ENCODE measurements around the gene PPARA. TPM values are rescaled to one million over a fixed set of nuclear protein-coding genes. Genes with fewer than 3 reads are reported as not detected.
A peak's percentile ranks its signal among the peaks of the same experiment; 100 is the strongest.

PPARA gene
- total and polyA plus RNA-seq, 4 donors: 11.9 to 18.6 (median 12.5) TPM

DNA sequence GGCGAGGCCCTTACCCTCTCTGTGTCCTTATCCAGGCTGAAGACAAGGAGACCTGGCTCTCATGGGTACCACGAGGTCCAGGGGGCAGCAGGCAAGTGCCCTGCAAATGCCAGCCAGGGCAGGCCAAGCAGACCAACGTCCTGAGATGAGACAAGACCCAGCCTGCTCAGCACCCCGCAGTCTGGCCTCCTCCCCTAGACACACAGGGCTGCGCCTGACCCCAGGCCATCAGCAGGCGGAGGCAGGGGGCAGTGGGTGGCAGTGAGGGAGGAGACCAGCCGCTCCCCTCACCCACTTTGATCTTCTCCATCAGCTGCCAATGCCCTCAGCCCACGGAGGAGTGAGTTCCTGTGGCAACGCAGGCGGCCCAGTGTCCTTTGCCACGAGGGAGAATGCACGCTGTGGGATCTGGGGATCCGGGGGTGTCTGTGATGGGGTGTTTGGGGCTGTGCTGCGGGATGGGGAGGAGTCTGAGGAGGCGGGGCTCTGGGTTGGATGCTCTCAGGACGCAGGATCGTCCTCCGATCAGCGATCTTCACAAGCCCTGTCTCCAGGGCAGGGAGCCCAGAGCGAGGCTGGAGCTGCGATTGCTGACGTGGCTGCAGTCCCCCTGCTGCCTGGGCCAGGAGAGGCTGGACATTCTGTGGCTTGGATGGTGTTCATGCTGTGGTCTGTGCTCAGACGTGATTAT, 30.5 kb upstream of the PPARA start:
- H3K9me3 ChIP-seq (ENCODE audit: control insufficient read depth, insufficient read depth, low read length): no peaks in the 10 kb centered on the region
- no peak for DNase-seq (ENCODE audit: low read depth in 4 of 6, low spot score in 6 of 6)
- WGBS (ENCODE audit: insufficient coverage): 38% methylated on average over 15 of the region's 23 CpGs
- H3K27ac ChIP-seq (ENCODE audit: low read depth, low read length): no peak overlapping the region
- H3K4me1 ChIP-seq (ENCODE audit: control insufficient read depth, insufficient read depth, low read length): peaks cover 51% of the 10 kb centered on the region
- H3K36me3 ChIP-seq (ENCODE audit: control insufficient read depth, insufficient read depth, low read length): peaks cover 43% of the 10 kb centered on the region
- no peaks in the 10 kb centered on the region for H3K27me3 ChIP-seq (ENCODE audit: control insufficient read depth, insufficient read depth, low read length)
- H3K4me3 ChIP-seq (ENCODE audit: low read depth, low read length): no peak overlapping the region

DNA sequence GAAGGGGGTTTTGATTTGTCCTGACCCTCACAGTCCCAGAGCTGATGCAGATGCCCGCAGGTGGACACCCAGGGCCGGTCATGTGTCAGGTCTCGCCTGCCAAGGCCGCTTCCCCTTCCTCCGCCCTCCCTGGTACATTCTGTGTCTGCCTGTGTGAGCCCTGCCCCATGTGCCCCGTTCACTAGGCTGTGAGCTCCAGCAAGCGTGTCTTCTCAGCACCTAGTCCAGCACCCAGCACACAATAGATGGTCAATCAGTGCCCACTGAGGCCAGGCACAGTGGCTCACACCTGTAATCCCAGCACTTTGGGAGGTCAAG, 29.9 kb upstream of the PPARA start:
- Histone ChIP-seq H3K4me1 (ENCODE audit: control insufficient read depth, insufficient read depth, low read length) (peaks cover 49% of the 10 kb centered on the region), H3K27me3 (ENCODE audit: control insufficient read depth, insufficient read depth, low read length) (no peaks in the 10 kb centered on the region), H3K27ac (ENCODE audit: low read depth, low read length) (no peak overlapping the region), H3K4me3 (ENCODE audit: low read depth, low read length) (no peak overlapping the region), H3K36me3 (ENCODE audit: control insufficient read depth, insufficient read depth, low read length) (peaks cover 38% of the 10 kb centered on the region), H3K9me3 (ENCODE audit: control insufficient read depth, insufficient read depth, low read length) (no peaks in the 10 kb centered on the region)
- no peak for DNase-seq (ENCODE audit: low read depth in 4 of 6, low spot score in 6 of 6)
- 85% methylated on average over 7 of the region's 7 CpGs for WGBS (ENCODE audit: insufficient coverage)

DNA sequence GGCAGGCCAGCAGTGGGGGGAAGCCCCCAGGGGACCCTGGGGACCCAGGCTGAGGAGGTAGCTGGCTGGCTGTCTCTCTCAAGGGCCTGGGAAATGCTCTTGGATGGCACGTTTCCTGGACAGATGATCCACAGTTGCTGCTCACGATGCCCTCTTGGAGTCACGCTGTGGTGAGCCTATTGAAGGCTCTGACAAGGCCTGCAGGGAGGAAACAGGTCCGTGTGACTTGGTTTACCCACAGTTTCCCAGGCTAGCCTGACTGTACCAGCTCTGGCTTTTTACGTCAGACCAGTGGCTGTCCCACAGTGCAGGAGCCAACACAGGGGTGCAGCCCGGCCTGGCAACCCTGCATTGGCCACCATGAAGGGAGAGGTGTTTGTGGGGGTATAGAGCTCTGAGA, 29.2 kb upstream of the PPARA start:
- WGBS (ENCODE audit: insufficient coverage): 82% methylated on average over 6 of the region's 6 CpGs
- Histone ChIP-seq H3K27me3 (ENCODE audit: control insufficient read depth, insufficient read depth, low read length) (no peaks in the 10 kb centered on the region), H3K9me3 (ENCODE audit: control insufficient read depth, insufficient read depth, low read length) (no peaks in the 10 kb centered on the region), H3K36me3 (ENCODE audit: control insufficient read depth, insufficient read depth, low read length) (peaks cover 31% of the 10 kb centered on the region), H3K4me3 (ENCODE audit: low read depth, low read length) (no peak overlapping the region), H3K27ac (ENCODE audit: low read depth, low read length) (no peak overlapping the region), H3K4me1 (ENCODE audit: control insufficient read depth, insufficient read depth, low read length) (peaks cover 42% of the 10 kb centered on the region)
- no peak for DNase-seq (ENCODE audit: low read depth in 4 of 6, low spot score in 6 of 6)

- Histone ChIP-seq H3K36me3 (ENCODE audit: control insufficient read depth, insufficient read depth, low read length) (peaks cover 30% of the 10 kb centered on the region), H3K27me3 (ENCODE audit: control insufficient read depth, insufficient read depth, low read length) (no peaks in the 10 kb centered on the region), H3K27ac (ENCODE audit: low read depth, low read length) (no peak overlapping the region), H3K9me3 (ENCODE audit: control insufficient read depth, insufficient read depth, low read length) (no peaks in the 10 kb centered on the region), H3K4me3 (ENCODE audit: low read depth, low read length) (no peak overlapping the region), H3K4me1 (ENCODE audit: control insufficient read depth, insufficient read depth, low read length) (peaks cover 36% of the 10 kb centered on the region)
- DNase-seq (ENCODE audit: low read depth in 4 of 6, low spot score in 6 of 6): no peak
- 83% methylated on average over 10 of the region's 11 CpGs for WGBS (ENCODE audit: insufficient coverage)
Observed at GRCh38 chr22:46121523-46122287, 28.6 kb upstream of the PPARA start.

GRCh38 chr22:46122511-46122971, 27.8 kb upstream of the PPARA start:
- peak in 4 of 6 donors; percentile 45 to 83 (median 68) for DNase-seq (ENCODE audit: low read depth in 4 of 6, low spot score in 6 of 6)
- no peaks in the 10 kb centered on the region for H3K9me3 ChIP-seq (ENCODE audit: control insufficient read depth, insufficient read depth, low read length)
- no peaks in the 10 kb centered on the region for H3K27me3 ChIP-seq (ENCODE audit: control insufficient read depth, insufficient read depth, low read length)
- H3K36me3 ChIP-seq (ENCODE audit: control insufficient read depth, insufficient read depth, low read length): peaks cover 22% of the 10 kb centered on the region
- H3K27ac ChIP-seq (ENCODE audit: low read depth, low read length): no peak overlapping the region
- H3K4me3 ChIP-seq (ENCODE audit: low read depth, low read length): no peak overlapping the region
- peaks cover 31% of the 10 kb centered on the region for H3K4me1 ChIP-seq (ENCODE audit: control insufficient read depth, insufficient read depth, low read length)
- WGBS (ENCODE audit: insufficient coverage): 4% methylated on average over 17 of the region's 24 CpGs

DNA sequence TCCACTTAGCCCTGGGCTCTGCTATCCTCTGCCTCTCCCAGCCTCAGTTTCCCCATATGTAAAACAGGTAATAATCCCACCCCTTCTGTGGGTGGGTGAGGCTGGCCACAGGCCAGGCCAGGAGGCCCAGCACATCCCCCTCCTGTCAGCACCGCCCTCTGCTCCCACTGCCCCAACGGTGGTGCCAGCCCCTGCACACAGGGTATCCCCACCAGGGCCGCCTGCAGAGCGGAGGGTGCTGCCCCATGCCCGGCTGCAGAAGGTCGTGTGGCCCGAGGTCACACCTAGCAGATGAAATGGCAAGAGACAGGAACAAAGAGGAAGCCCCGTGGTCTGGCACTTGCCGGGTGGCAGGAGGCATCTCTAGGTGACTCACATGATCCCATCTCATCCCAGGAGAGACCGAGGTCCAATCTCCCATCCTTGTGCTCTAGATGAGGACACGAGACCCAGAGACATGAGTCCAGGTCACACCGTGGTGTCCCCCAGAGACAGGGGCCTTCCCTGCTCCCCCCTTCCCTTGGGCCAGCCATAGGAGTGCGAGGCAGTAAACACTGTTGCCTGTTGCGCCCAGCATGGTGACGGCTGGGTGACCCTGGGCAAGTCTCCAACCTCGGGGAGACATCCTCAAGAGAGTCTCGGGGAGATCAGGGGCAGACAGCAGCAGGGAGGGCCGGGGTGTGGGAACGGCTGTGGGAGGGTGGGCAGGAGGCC, 27.2 kb upstream of the PPARA start:
- no peak overlapping the region for H3K4me3 ChIP-seq (ENCODE audit: low read depth, low read length)
- H3K9me3 ChIP-seq (ENCODE audit: control insufficient read depth, insufficient read depth, low read length): no peaks in the 10 kb centered on the region
- H3K36me3 ChIP-seq (ENCODE audit: control insufficient read depth, insufficient read depth, low read length): peaks cover 16% of the 10 kb centered on the region
- peaks cover 27% of the 10 kb centered on the region for H3K4me1 ChIP-seq (ENCODE audit: control insufficient read depth, insufficient read depth, low read length)
- no peak overlapping the region for H3K27ac ChIP-seq (ENCODE audit: low read depth, low read length)
- WGBS (ENCODE audit: insufficient coverage): 82% methylated on average over 18 of the region's 19 CpGs
- no peaks in the 10 kb centered on the region for H3K27me3 ChIP-seq (ENCODE audit: control insufficient read depth, insufficient read depth, low read length)
- DNase-seq (ENCODE audit: low read depth in 4 of 6, low spot score in 6 of 6): no peak

DNA sequence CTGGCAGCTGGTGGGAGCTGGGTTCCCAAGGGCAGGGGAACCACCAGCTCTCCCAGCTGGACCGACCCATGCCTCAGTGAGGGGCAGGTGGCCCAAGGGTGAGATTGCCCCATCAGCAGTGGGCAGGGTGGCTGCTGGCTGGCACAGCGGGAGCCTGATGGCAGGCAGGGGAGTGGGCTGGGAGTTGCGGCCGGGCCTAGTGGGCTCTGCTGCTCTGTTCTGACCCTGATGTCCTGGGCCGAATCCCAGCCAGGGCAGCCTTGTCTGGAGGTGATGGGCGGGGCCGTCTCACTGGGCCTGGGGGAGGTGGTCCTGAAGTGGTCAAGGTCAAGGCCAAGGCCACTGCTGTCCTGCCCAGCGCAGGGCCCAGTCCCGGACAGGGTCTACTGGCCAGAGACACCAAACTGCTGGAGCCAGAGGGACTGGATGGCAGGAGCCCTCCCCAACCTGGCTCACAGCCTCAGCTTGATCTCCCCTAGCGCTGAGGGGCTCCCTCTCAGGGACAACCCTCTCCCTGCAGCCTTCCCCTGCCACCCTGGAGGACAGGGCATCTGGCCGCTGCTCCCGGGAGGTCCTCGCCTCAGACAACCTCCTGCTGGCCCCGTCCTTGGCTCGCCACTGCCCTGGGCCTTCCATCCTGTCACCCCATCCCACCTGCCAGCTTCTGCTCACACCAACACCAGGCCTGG, 26.5 kb upstream of the PPARA start:
- Histone ChIP-seq H3K4me3 (ENCODE audit: low read depth, low read length) (no peak overlapping the region), H3K27me3 (ENCODE audit: control insufficient read depth, insufficient read depth, low read length) (no peaks in the 10 kb centered on the region), H3K36me3 (ENCODE audit: control insufficient read depth, insufficient read depth, low read length) (peaks cover 13% of the 10 kb centered on the region), H3K9me3 (ENCODE audit: control insufficient read depth, insufficient read depth, low read length) (no peaks in the 10 kb centered on the region), H3K27ac (ENCODE audit: low read depth, low read length) (no peak overlapping the region), H3K4me1 (ENCODE audit: control insufficient read depth, insufficient read depth, low read length) (peaks cover 26% of the 10 kb centered on the region)
- DNase-seq (ENCODE audit: low read depth in 4 of 6, low spot score in 6 of 6): no peak
- 92% methylated on average over 15 of the region's 15 CpGs for WGBS (ENCODE audit: insufficient coverage)

DNA sequence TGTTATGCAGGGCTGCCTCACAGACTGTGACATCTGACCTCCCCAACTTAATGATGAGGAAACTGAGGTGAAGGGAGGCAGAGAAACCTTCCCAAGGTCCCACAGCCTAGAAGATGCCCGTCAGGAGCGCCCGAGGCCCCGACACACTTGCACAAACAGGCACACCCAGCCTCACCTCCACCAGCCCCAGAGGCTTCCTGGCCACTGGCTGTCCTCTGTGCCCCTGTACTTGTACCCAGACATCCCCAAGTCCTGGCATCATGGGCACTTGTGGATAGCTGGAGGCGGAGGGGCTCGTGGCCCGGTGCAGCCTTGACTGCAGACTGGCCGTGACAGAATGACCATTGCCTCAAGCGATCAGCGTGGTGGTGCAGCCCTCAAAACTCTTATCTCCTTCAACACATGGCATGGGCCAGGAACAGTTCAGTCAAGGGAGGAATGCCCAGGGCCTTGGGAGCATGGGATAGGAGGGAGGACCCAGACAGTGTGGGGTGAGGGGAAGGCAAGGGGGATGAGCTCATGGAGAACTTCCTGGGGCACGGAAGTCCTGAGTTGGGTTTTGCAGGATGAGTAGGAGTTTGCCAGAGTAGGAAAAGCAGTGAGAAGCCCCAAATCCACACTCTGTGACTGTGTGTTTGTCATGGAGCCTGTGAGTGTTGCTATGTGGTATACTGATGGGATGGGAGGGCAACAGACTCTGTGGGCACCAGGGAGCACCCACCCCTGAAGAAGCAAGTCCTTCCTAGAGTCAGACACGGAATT, 25.8 kb upstream of the PPARA start:
- H3K27ac ChIP-seq (ENCODE audit: low read depth, low read length): no peak overlapping the region
- H3K9me3 ChIP-seq (ENCODE audit: control insufficient read depth, insufficient read depth, low read length): no peaks in the 10 kb centered on the region
- H3K36me3 ChIP-seq (ENCODE audit: control insufficient read depth, insufficient read depth, low read length): peaks cover 11% of the 10 kb centered on the region
- H3K27me3 ChIP-seq (ENCODE audit: control insufficient read depth, insufficient read depth, low read length): no peaks in the 10 kb centered on the region
- DNase-seq (ENCODE audit: low read depth in 4 of 6, low spot score in 6 of 6): no peak
- 94% methylated on average over 9 of the region's 12 CpGs for WGBS (ENCODE audit: insufficient coverage)
- H3K4me1 ChIP-seq (ENCODE audit: control insufficient read depth, insufficient read depth, low read length): peaks cover 28% of the 10 kb centered on the region
- no peak overlapping the region for H3K4me3 ChIP-seq (ENCODE audit: low read depth, low read length)

GRCh38 chr22:46125311-46125710, 25.0 kb upstream of the PPARA start:
- Histone ChIP-seq H3K36me3 (ENCODE audit: control insufficient read depth, insufficient read depth, low read length) (peaks cover 11% of the 10 kb centered on the region), H3K4me1 (ENCODE audit: control insufficient read depth, insufficient read depth, low read length) (peaks cover 27% of the 10 kb centered on the region), H3K27me3 (ENCODE audit: control insufficient read depth, insufficient read depth, low read length) (no peaks in the 10 kb centered on the region), H3K27ac (ENCODE audit: low read depth, low read length) (no peak overlapping the region), H3K4me3 (ENCODE audit: low read depth, low read length) (no peak overlapping the region), H3K9me3 (ENCODE audit: control insufficient read depth, insufficient read depth, low read length) (no peaks in the 10 kb centered on the region)
- WGBS (ENCODE audit: insufficient coverage): 54% methylated on average over 7 of the region's 7 CpGs
- DNase-seq (ENCODE audit: low read depth in 4 of 6, low spot score in 6 of 6): no peak

Data from spinal cord (tissue), 10 donors.